Mesendoderm (in vitro differentiated cells): ENCODE data around the gene NGEF.

ENCODE experiments used
- DNase-seq: peaks from one replicate; pipeline ENCODE4 v3.0.0; 2013
- H2AK5ac ChIP-seq: 2 replicates; pipeline ENCODE4 v1.6.1; 2013; ENCODE audit warnings: low read length, inconsistent platforms
- H2BK120ac ChIP-seq: 2 replicates; pipeline ENCODE4 v1.6.1; 2013; ENCODE audit warnings: low read depth, mild to moderate bottlenecking, low read length, moderate library complexity, mixed read lengths
- H2BK15ac ChIP-seq: replicated peaks from 2 replicates; pipeline ENCODE4 v1.6.1; 2013; ENCODE audit warnings: low read depth, mild to moderate bottlenecking, moderate library complexity
- H2BK5ac ChIP-seq: 2 replicates; pipeline ENCODE4 v1.6.1; 2013; ENCODE audit warnings: low read length, inconsistent platforms
- H3K18ac ChIP-seq: 2 replicates; pipeline ENCODE4 v1.6.1; 2013; ENCODE audit warnings: mild to moderate bottlenecking, low read length, mixed read lengths
- H3K23ac ChIP-seq: one replicate; pipeline ENCODE4 v1.6.1; 2013; ENCODE audit warnings: low read length
- H3K27ac ChIP-seq: 2 replicates; pipeline ENCODE4 v1.5.1; 2013; ENCODE audit warnings: low read depth, mild to moderate bottlenecking, inconsistent platforms, low read length, moderate library complexity
- H3K27me3 ChIP-seq: 2 replicates; pipeline ENCODE4 v1.6.1; 2013; ENCODE audit warnings: low read length, control low read depth, mild to moderate bottlenecking, inconsistent platforms; ENCODE audit not compliant: insufficient read depth, poor library complexity
- H3K36me3 ChIP-seq: 2 replicates; pipeline ENCODE4 v1.6.1; 2013; ENCODE audit warnings: low read length, inconsistent platforms; ENCODE audit not compliant: control insufficient read depth, insufficient read depth
- H3K4ac ChIP-seq: one replicate; pipeline ENCODE4 v1.6.1; 2013; ENCODE audit warnings: low read depth, mild to moderate bottlenecking, low read length, moderate library complexity
- H3K4me1 ChIP-seq: 2 replicates; pipeline ENCODE4 v1.6.1; 2013; ENCODE audit warnings: low read depth, low read length, inconsistent platforms; ENCODE audit not compliant: control insufficient read depth
- H3K4me2 ChIP-seq: 2 replicates; pipeline ENCODE4 v1.6.1; 2013; ENCODE audit warnings: low read length
- H3K4me3 ChIP-seq: 2 replicates; pipeline ENCODE4 v1.5.1; 2013; ENCODE audit warnings: mild to moderate bottlenecking, low read length
- H3K56ac ChIP-seq: one replicate; pipeline ENCODE4 v1.6.1; 2013; ENCODE audit warnings: low read length
- H3K79me1 ChIP-seq: 2 replicates; pipeline ENCODE4 v1.6.1; 2013; ENCODE audit warnings: low read length, inconsistent platforms
- H3K79me2 ChIP-seq: 2 replicates; pipeline ENCODE4 v1.6.1; 2013; ENCODE audit warnings: mild to moderate bottlenecking, low read length; ENCODE audit not compliant: control insufficient read depth, insufficient read depth
- H3K9ac ChIP-seq: 2 replicates; pipeline ENCODE4 v1.6.1; 2013; ENCODE audit warnings: low read length, inconsistent platforms
- H4K5ac ChIP-seq: one replicate; pipeline ENCODE4 v1.6.1; 2013; ENCODE audit warnings: low read length
- H4K8ac ChIP-seq: one replicate; pipeline ENCODE4 v1.6.1; 2013; ENCODE audit warnings: low read depth, mild to moderate bottlenecking, control low read depth, low read length, moderate library complexity
- WGBS: extraction: QIAGEN DNeasy Blood & Tissue Kit; methylation state at CpG from one replicate; pipeline ENCODE4 v1.1.7; 2013; ENCODE audit warnings: low lambda C conversion rate, missing lambda C conversion rate; ENCODE audit not compliant: insufficient coverage; ENCODE audit errors: extremely low coverage; 5-methylcytosine and 5-hydroxymethylcytosine counted together

NGEF gene

DNA sequence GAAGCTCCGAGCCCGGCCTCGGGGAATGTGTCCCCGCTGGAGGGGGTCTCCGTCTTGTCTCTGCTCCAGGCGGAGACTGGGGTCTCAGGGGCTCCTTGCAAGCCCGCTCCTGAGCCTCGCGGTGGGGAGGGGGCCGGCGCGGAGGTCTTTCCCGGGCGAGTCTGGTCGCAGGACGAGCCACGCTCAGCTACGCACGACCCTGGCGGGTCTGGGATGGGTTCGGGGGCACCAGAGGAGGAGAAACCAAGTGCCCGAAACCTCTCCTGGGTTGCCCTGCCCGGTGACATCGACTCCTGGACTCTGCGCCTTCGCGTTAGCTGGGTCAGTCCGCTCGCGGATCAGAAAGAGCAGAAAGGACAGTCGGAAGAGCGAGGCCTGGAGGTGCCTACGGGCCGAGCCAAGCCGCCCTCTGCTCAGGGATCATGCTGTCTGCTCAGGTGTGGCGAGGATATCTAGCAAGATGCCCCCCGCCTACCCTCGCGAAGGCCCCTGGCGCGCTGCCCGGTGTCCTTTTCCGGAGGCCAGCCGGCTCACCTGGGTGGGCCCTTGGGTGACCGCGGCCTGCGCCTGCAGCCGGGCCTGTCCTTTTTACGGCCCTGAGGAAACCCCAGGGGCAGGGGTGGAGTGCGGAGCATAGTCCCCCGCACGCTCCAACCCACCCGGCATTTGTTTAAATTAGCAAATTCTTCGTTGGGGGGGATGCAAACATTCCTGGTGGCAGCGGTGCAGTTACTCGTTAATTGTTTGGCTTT, 84.3 kb downstream of the NGEF start:
- Histone ChIP-seq H3K9ac (peak overlapping the region; percentile 19), H4K8ac (no peak overlapping the region), H3K79me2 (no peaks in the 10 kb centered on the region), H2BK15ac (no peak overlapping the region), H2BK5ac (no peak overlapping the region), H2BK120ac (no peak overlapping the region), H3K4me3 (no peak overlapping the region), H2AK5ac (no peak overlapping the region), H3K4ac (no peak overlapping the region), H4K5ac (no peak overlapping the region), H3K18ac (no peak overlapping the region), H3K79me1 (no peaks in the 10 kb centered on the region), H3K4me2 (peak overlapping the region; percentile 48), H3K4me1 (no peaks in the 10 kb centered on the region), H3K56ac (peak overlapping the region; percentile 1), H3K27ac (no peak overlapping the region), H3K27me3 (peaks cover 28% of the 10 kb centered on the region), H3K36me3 (no peaks in the 10 kb centered on the region), H3K23ac (no peak overlapping the region)
- no CpG with 5 or more reads among the region's 56 CpGs for WGBS
- peak; percentile 36 for DNase-seq

DNA sequence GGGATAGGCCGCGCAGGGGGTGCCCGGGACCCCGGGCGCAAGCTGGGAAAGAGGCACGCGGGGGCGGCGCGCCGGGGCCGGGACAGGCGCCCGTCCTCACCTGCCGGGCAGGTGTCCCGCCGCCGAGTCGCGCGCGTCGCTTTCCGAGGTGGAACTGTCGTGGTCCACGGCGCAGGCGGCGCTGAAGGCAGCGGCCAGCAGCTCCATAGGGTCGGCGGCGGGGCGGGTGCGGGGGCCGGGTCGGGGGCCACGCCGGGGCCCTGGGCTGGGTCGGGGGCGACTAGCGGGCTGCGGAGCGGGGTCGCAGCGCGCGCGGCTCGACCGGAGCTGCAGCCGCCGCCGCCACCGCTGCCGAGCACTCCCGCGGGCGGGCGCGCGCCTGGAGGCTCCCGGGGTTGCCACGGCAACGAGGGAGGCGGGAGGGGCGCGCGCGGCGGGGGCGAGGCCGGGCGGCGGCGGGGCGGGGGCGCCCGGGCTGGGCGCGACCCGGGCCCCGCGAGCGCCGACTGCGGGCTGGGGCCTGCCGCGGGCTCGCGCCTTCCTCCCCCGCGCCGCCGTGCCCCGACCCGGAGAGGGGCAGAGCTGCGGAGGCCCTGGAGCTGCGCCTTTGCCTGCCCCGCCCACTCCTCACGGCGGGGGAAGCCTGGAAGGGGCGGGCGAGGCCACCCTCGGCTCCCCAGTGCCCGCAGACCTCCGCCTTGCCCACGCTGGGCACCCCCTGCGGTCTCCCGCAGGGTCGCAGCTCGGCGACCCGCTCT, 85.1 kb downstream of the NGEF start:
- H3K4me1 ChIP-seq: no peaks in the 10 kb centered on the region
- no peak overlapping the region for H2BK15ac ChIP-seq
- no peak overlapping the region for H3K4ac ChIP-seq
- no CpG with 5 or more reads among the region's 114 CpGs for WGBS
- no peaks in the 10 kb centered on the region for H3K79me1 ChIP-seq
- no peak overlapping the region for H3K4me3 ChIP-seq
- no peak overlapping the region for H2AK5ac ChIP-seq
- H2BK120ac ChIP-seq: no peak overlapping the region
- no peak for DNase-seq
- H3K79me2 ChIP-seq: no peaks in the 10 kb centered on the region
- H2BK5ac ChIP-seq: no peak overlapping the region
- peak overlapping the region; percentile 19 for H3K9ac ChIP-seq
- H3K36me3 ChIP-seq: no peaks in the 10 kb centered on the region
- H3K27me3 ChIP-seq: peaks cover 28% of the 10 kb centered on the region
- H3K18ac ChIP-seq: no peak overlapping the region
- no peak overlapping the region for H4K8ac ChIP-seq
- H4K5ac ChIP-seq: no peak overlapping the region
- no peak overlapping the region for H3K27ac ChIP-seq
- no peak overlapping the region for H3K23ac ChIP-seq
- peak overlapping the region; percentile 48 for H3K4me2 ChIP-seq
- H3K56ac ChIP-seq: peak overlapping the region; percentile 1

DNA sequence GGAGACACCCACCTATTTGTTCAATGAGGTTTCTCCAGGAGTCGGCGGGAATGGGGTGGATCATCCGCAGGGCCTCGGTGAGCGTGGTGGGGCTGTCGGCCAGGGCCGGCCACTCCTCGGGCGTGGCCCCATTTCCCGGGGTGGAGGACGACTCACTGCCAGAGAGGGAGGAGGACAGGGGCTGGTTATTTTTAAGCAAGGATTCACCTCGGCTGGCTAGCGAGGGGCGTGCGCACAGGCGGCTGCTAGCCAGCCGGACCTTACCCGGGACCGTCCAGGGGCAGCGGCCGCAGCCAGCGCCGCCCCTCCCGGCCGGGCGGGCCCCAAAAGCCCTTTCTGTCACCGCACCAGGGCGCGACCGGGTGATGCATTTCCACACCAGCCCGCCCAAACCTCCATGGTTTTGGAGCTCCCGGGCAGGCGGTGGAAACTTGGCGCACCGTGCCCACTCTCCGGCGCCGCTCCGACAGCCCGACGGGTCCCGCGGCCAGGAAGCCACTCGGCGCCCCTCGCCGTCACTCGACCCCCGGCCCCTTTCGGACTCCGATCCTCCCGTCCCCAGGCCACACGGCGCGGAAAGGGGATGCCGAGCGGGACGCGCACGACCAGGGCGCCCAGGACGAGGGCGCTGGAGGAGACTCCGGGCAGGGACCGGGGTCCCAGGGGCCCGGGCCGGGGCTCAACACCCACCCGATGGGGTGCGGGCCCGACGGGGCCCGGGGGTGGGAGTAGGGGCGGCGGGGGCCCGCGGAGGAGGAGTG, 85.8 kb downstream of the NGEF start:
- H3K4ac ChIP-seq: no peak overlapping the region
- no peaks in the 10 kb centered on the region for H3K79me1 ChIP-seq
- no peak overlapping the region for H3K9ac ChIP-seq
- H3K23ac ChIP-seq: no peak overlapping the region
- H3K4me1 ChIP-seq: no peaks in the 10 kb centered on the region
- no peak overlapping the region for H3K27ac ChIP-seq
- H4K8ac ChIP-seq: no peak overlapping the region
- no peak overlapping the region for H2BK15ac ChIP-seq
- H3K27me3 ChIP-seq: peaks cover 28% of the 10 kb centered on the region
- H2BK5ac ChIP-seq: no peak overlapping the region
- H3K4me2 ChIP-seq: no peak overlapping the region
- H3K79me2 ChIP-seq: no peaks in the 10 kb centered on the region
- no peak overlapping the region for H3K56ac ChIP-seq
- no peak overlapping the region for H2BK120ac ChIP-seq
- no peak overlapping the region for H2AK5ac ChIP-seq
- no peaks in the 10 kb centered on the region for H3K36me3 ChIP-seq
- H3K18ac ChIP-seq: no peak overlapping the region
- H3K4me3 ChIP-seq: no peak overlapping the region
- no CpG with 5 or more reads among the region's 76 CpGs for WGBS
- H4K5ac ChIP-seq: no peak overlapping the region
- DNase-seq: no peak

DNA sequence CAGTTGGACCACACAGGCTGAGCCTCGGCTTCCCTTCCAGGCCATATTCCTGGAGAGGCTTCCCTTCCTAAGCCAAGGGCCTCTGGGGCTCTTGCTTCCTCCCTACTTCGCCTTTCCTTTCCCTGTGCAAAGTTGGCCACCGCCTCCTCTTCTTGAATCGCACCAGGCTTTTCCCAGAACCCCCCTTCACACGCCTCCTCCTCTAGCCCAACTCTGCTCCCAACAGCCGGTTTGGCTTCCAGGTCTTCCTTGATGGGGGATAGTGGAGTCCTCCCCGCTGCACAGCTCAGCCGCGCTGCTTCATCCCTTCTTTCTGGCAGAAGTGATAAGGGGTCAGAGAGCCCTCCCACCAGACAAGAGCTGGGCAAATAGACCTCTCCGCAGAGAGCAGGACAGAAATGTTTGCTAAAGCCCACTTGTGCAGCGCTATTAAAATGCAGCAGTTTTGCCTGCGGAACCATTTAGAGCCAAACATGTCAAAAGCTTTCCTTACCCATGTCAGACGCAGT, 86.6 kb downstream of the NGEF start:
- Histone ChIP-seq H3K27me3 (peaks cover 28% of the 10 kb centered on the region), H3K27ac (no peak overlapping the region), H2BK15ac (no peak overlapping the region), H4K5ac (no peak overlapping the region), H3K79me2 (no peaks in the 10 kb centered on the region), H2BK120ac (no peak overlapping the region), H3K4ac (no peak overlapping the region), H3K23ac (no peak overlapping the region), H3K36me3 (no peaks in the 10 kb centered on the region), H2AK5ac (no peak overlapping the region), H3K4me1 (no peaks in the 10 kb centered on the region), H3K4me3 (no peak overlapping the region), H4K8ac (no peak overlapping the region), H3K79me1 (no peaks in the 10 kb centered on the region), H3K9ac (no peak overlapping the region), H3K18ac (no peak overlapping the region), H3K4me2 (peak overlapping the region; percentile 20), H3K56ac (no peak overlapping the region), H2BK5ac (no peak overlapping the region)
- peak; percentile 31 for DNase-seq
- WGBS: no CpG with 5 or more reads among the region's 13 CpGs

DNA sequence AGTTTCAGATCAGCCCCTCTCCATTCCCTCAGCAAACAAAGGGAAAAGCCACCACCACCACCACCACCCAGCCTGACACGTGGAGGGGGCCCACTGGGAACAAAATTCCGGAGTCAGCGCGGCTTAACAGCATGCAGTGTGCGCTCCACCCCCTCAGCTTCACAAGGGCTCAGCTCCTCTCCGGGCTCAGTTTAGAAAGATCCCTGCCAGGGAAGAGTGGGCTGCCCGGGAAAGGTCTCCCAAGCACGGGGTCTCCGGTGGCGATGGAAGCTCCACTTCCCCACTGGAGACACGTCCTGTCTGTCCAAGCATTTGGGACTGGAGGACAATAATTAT, 87.3 kb downstream of the NGEF start:
- WGBS: no CpG with 5 or more reads among the region's 11 CpGs
- DNase-seq: no peak
- H3K9ac ChIP-seq: no peak overlapping the region
- H3K79me2 ChIP-seq: no peaks in the 10 kb centered on the region
- no peaks in the 10 kb centered on the region for H3K4me1 ChIP-seq
- H3K56ac ChIP-seq: no peak overlapping the region
- H2BK5ac ChIP-seq: no peak overlapping the region
- no peak overlapping the region for H3K18ac ChIP-seq
- H4K5ac ChIP-seq: no peak overlapping the region
- H3K79me1 ChIP-seq: no peaks in the 10 kb centered on the region
- H2BK15ac ChIP-seq: no peak overlapping the region
- H3K27ac ChIP-seq: no peak overlapping the region
- no peak overlapping the region for H3K23ac ChIP-seq
- H4K8ac ChIP-seq: no peak overlapping the region
- peaks cover 28% of the 10 kb centered on the region for H3K27me3 ChIP-seq
- H3K4ac ChIP-seq: no peak overlapping the region
- no peaks in the 10 kb centered on the region for H3K36me3 ChIP-seq
- H2AK5ac ChIP-seq: no peak overlapping the region
- no peak overlapping the region for H3K4me2 ChIP-seq
- H2BK120ac ChIP-seq: no peak overlapping the region
- H3K4me3 ChIP-seq: no peak overlapping the region
